Progenitor cell of endocrine pancreas (in vitro differentiated cells): ENCODE data around the gene UNC93B1. TPM values are rescaled to one million over a fixed set of nuclear protein-coding genes. Genes with fewer than 3 reads are reported as not detected.
"Not testable (repeated sequence)": the region's sequence is repeated elsewhere in the genome, so short reads cannot be mapped to it uniquely, and the experiment has no call there.

ENCODE experiments used
- DNase-seq: peaks from one replicate; pipeline ENCODE4 v3.0.0; 2021; ENCODE audit warnings: low spot score; ENCODE audit not compliant: unreplicated experiment
- H3K27ac Mint-ChIP-seq: 2 replicates; pipeline ENCODE4 v1.8.0; 2021; ENCODE audit warnings: mild to moderate bottlenecking, moderate library complexity, mixed read lengths
- H3K27me3 Mint-ChIP-seq: 2 replicates; pipeline ENCODE4 v1.8.0; 2021; ENCODE audit warnings: mixed read lengths
- H3K36me3 Mint-ChIP-seq: 2 replicates; pipeline ENCODE4 v1.8.0; 2022; ENCODE audit warnings: mixed read lengths; ENCODE audit not compliant: insufficient read depth
- H3K4me1 Mint-ChIP-seq: 2 replicates; pipeline ENCODE4 v1.8.0; 2021; ENCODE audit warnings: low read depth, mixed read lengths
- H3K4me3 Mint-ChIP-seq: 2 replicates; pipeline ENCODE4 v1.8.0; 2021; ENCODE audit warnings: low read depth, mild to moderate bottlenecking, moderate library complexity, mixed read lengths
- H3K9me3 Mint-ChIP-seq: 2 replicates; pipeline ENCODE4 v1.8.0; 2021; ENCODE audit warnings: low read depth, mixed read lengths
- CTCF ChIP-seq: fragments of 200-600 bp; sonication (generic); IDR thresholded peaks from one replicate; pipeline ENCODE4 v1.5.0; 2021; ENCODE audit warnings: antibody characterized with exemption, mild to moderate bottlenecking; ENCODE audit not compliant: unreplicated experiment
- microRNA-seq: library from miRNA; unstranded; fragments of <30 nt; microRNA quantifications from one replicate; pipeline ENCODE4 v1.1.0, GENCODE V29; 2020; ENCODE audit warnings: borderline number of aligned reads; ENCODE audit not compliant: unreplicated experiment
- total RNA-seq: library from RNA; stranded (reverse); gene quantifications from 2 replicates; pipeline ENCODE4 v1.2.1, GENCODE V29; 2021

The UNC93B1 gene
- total RNA-seq, 1 donor from 2014 or later: 8.0 TPM

DNA sequence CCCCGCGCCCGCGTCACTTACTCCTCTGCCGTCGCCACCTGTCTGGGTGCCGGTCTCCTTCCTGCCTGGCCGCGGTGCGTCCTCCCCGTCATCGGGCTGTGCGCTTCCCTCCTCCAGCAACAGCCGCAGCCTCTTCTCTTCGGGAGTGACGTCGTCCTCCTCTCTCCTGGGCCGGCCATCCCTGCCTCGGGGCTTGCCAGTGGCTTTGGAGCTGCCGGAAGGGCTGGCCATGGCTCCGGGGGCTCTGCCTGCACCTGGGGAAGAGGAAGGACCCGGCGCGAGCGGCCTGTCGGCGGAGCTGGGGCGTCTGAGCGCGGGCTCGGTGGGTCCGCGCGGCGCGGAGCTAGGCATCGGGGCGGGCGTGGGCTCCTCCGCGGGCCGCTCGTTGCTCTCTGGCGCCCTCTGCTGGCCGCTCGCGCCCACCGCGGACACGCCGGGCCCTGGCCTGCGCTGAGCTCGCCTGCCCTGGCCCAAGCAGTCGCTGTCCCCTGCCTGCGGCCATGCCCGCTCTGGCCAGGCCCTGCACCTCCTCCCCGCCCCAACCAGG is 48.4 kb downstream of the UNC93B1 start:
- peak; percentile 86 for DNase-seq
- Mint-ChIP-seq H3K27me3 (peaks cover 63% of the 10 kb centered on the region), H3K4me3 (peak overlapping the region; percentile 73)
- H3K4me1 Mint-ChIP-seq, H3K36me3 Mint-ChIP-seq, H3K9me3 Mint-ChIP-seq, H3K27ac Mint-ChIP-seq: not testable (repeated sequence)
- TF ChIP-seq CTCF: peak; percentile 76

GRCh38 chr11:67954971-67955370 is 48.9 kb downstream of the UNC93B1 start:
- H3K27ac Mint-ChIP-seq, H3K36me3 Mint-ChIP-seq, H3K4me1 Mint-ChIP-seq, DNase-seq, H3K9me3 Mint-ChIP-seq: not testable (repeated sequence)
- Mint-ChIP-seq H3K4me3 (peak overlapping the region; percentile 56), H3K27me3 (peaks cover 64% of the 10 kb centered on the region)

GRCh38 chr11:67954251-67954650 is 49.6 kb downstream of the UNC93B1 start:
- not testable (repeated sequence) for H3K36me3 Mint-ChIP-seq, H3K9me3 Mint-ChIP-seq, H3K27ac Mint-ChIP-seq, H3K4me1 Mint-ChIP-seq, DNase-seq
- H3K4me3 Mint-ChIP-seq: peak overlapping the region; percentile 56
- H3K27me3 Mint-ChIP-seq: peaks cover 60% of the 10 kb centered on the region

DNA sequence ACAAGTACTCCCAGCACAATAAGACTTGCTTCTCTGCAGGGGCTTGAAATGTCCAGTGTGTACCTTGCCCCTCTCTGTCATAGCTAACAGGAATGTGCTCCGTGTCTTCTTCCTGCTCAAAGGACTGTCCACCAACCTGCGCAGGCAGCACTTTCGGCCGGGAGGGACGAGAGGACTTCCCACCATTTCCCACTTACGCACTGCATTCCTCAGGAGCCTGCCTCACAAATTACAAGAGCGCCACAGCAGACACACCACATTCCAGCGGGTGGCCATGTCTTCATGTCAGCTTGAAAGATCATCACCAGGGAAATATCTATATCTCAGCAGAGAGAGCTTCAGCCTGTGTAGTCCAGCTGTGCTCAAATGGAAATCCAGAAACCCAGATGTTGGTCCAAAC is 53.2 kb downstream of the UNC93B1 start:
- DNase-seq, H3K27ac Mint-ChIP-seq, H3K36me3 Mint-ChIP-seq, H3K4me1 Mint-ChIP-seq, H3K9me3 Mint-ChIP-seq, H3K4me3 Mint-ChIP-seq: not testable (repeated sequence)
- peaks cover 41% of the 10 kb centered on the region for H3K27me3 Mint-ChIP-seq

DNA sequence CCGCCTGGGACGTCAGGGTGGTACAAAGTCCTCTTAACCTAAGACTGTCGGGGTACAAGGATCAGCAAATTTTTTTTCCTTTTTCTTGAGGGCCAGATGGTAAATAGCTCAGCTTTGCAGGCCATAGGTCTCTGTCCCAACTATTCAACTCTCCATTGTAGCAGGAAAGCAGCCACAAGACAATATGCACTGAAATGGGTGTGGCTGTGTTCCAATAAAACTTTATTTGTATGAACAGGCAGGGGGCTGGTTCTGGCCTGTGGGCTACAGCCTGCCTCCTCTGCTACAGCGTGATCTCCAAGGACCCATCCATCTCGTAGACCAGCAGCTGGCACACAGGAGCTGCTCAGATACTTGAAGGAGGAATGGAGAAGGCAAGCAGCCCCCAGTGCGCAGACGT is 56.1 kb downstream of the UNC93B1 start:
- H3K4me1 Mint-ChIP-seq, H3K27ac Mint-ChIP-seq, H3K9me3 Mint-ChIP-seq, DNase-seq, H3K4me3 Mint-ChIP-seq, H3K36me3 Mint-ChIP-seq: not testable (repeated sequence)
- H3K27me3 Mint-ChIP-seq: peaks cover 16% of the 10 kb centered on the region

- H3K27ac Mint-ChIP-seq, H3K4me3 Mint-ChIP-seq, H3K36me3 Mint-ChIP-seq, DNase-seq, H3K4me1 Mint-ChIP-seq, H3K9me3 Mint-ChIP-seq: not testable (repeated sequence)
- peaks cover 10% of the 10 kb centered on the region for H3K27me3 Mint-ChIP-seq
These were observed 57.5 kb downstream of the UNC93B1 start for GRCh38 chr11:67946403-67946802.

DNA sequence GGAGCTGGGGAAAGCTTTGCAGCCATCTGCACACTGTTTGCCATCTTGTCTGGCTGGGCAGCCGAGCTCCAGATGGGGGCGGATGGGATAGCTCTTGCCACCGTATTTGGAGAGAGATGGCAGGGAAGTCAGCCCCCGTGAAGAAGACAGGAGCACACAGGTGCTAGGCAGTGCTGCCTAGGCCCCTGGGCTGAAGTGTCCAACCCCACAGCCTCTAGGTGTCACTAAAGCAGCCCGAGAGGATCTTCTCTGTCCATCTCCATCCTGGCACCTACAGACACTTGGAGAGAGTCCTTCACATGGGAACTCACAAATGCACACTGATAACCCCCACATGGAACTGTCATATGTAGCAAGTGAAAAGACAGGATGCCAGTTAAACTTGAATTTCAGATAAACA is 60.5 kb downstream of the UNC93B1 start:
- H3K27ac Mint-ChIP-seq, H3K4me3 Mint-ChIP-seq, H3K36me3 Mint-ChIP-seq, H3K4me1 Mint-ChIP-seq, H3K27me3 Mint-ChIP-seq, DNase-seq, H3K9me3 Mint-ChIP-seq: not testable (repeated sequence)

Small RNAs within 50 kb of the gene (microRNA-seq; reads per million reads assigned to microRNA genes)
- gene MIR4691 (2.4 reads per million), gene MIR6753 (not detected), gene MIR7113 (3.6 reads per million)

Other genes starting within 250 kb of the UNC93B1 start
- not detected in 2 replicates for gene ALDH3B1, start 6.2 kb upstream of the UNC93B1 start, total RNA-seq
- gene NDUFS8, start 26.6 kb upstream of the UNC93B1 start, total RNA-seq: 113 and 125 TPM in 2 replicates
- 33.6 and 35.5 TPM in 2 replicates for gene TCIRG1, start 34.9 kb upstream of the UNC93B1 start, total RNA-seq
- 60.4 and 64.3 TPM in 2 replicates for gene CHKA, start 117.3 kb upstream of the UNC93B1 start, total RNA-seq
- gene KMT5B, start 209.2 kb upstream of the UNC93B1 start, total RNA-seq: 67.5 and 68.7 TPM in 2 replicates